WTC11 (cell line): ENCODE measurements around the gene ADAP1. TPM values are rescaled to one million over a fixed set of nuclear protein-coding genes. Genes with fewer than 3 reads are reported as not detected.

Experiments used
- ATAC-seq: fragments of 200-7000 bp; cut with Tn5 transposase; 2 replicates; pipeline ENCODE4 v1.10.0; 2021; ENCODE audit warnings: mild to moderate bottlenecking, moderate library complexity
- CTCF ChIA-PET: fragments of 300-600 bp; sonication (Branson Sonifier 250); formaldehyde crosslinking; loops from one replicate; lab custom pipeline; 2021; ENCODE audit warnings: antibody characterized with exemption; lab: Charles Lee
- POLR2A ChIA-PET: fragments of 350-600 bp; sonication (Branson Sonifier 250); formaldehyde crosslinking; loops from one replicate; lab custom pipeline; 2021; ENCODE audit warnings: antibody characterized with exemption; lab: Charles Lee
- DNase-seq: peaks from one replicate; pipeline ENCODE4 v3.0.0; 2021; ENCODE audit warnings: low spot score
- H3K27ac Mint-ChIP-seq: 2 replicates; pipeline ENCODE4 v1.8.0; 2021; ENCODE audit warnings: mixed read lengths
- H3K27me3 Mint-ChIP-seq: 2 replicates; pipeline ENCODE4 v1.8.0; 2021; ENCODE audit warnings: low read depth, mild to moderate bottlenecking, moderate library complexity, mixed read lengths
- H3K36me3 Mint-ChIP-seq: 2 replicates; pipeline ENCODE4 v1.8.0; 2021; ENCODE audit warnings: mixed read lengths
- H3K4me1 Mint-ChIP-seq: 2 replicates; pipeline ENCODE4 v1.8.0; 2022; ENCODE audit warnings: mixed read lengths
- H3K4me3 Mint-ChIP-seq: 2 replicates; pipeline ENCODE4 v1.8.0; 2021; ENCODE audit warnings: mild to moderate bottlenecking, moderate library complexity, mixed read lengths
- H3K9me3 Mint-ChIP-seq: 2 replicates; pipeline ENCODE4 v1.8.0; 2021; ENCODE audit warnings: mixed read lengths
- ELF4 ChIP-seq: sonication (generic); formaldehyde crosslinking; IDR thresholded peaks from 2 replicates; pipeline ENCODE4 v1.8.1; 2022; ENCODE audit warnings: low read depth, mild to moderate bottlenecking, moderate library complexity, missing genetic modification reagents
- ESRRA ChIP-seq: sonication (generic); formaldehyde crosslinking; IDR thresholded peaks from 2 replicates; pipeline ENCODE4 v1.8.1; 2022; ENCODE audit warnings: mild to moderate bottlenecking, missing genetic modification reagents, borderline replicate concordance
- NFE2L1 ChIP-seq: sonication (generic); formaldehyde crosslinking; IDR thresholded peaks from 2 replicates; pipeline ENCODE4 v1.8.1; 2023; ENCODE audit warnings: missing genetic modification reagents
- SMAD4 ChIP-seq: sonication (generic); formaldehyde crosslinking; IDR thresholded peaks from 2 replicates; pipeline ENCODE4 v1.8.0; 2022; ENCODE audit warnings: mild to moderate bottlenecking, missing genetic modification reagents
- SOX15 ChIP-seq: fragments of 250-450 bp; sonication (Bioruptor Pico); IDR thresholded peaks from 2 replicates; pipeline ENCODE4 v1.9.0; 2021; ENCODE audit warnings: mild to moderate bottlenecking
- TEAD4 ChIP-seq: sonication (generic); formaldehyde crosslinking; IDR thresholded peaks from 2 replicates; pipeline ENCODE4 v1.8.0; 2022; ENCODE audit warnings: mild to moderate bottlenecking, missing genetic modification reagents
- total RNA-seq: library from RNA; stranded (reverse); gene quantifications from 3 replicates; pipeline ENCODE4 v1.2.3, GENCODE V29; 2021
- TF ChIP-seq, protein P1 (sequence below): sonication (generic); formaldehyde crosslinking; IDR thresholded peaks from 2 replicates; pipeline ENCODE4 v1.8.1; 2023; ENCODE audit warnings: mild to moderate bottlenecking, missing genetic modification reagents, borderline replicate concordance
- TF ChIP-seq, protein P2 (sequence below): sonication (generic); formaldehyde crosslinking; IDR thresholded peaks from 2 replicates; pipeline ENCODE4 v1.8.0; 2023; ENCODE audit warnings: missing genetic modification reagents
- TF ChIP-seq, protein P3 (sequence below): sonication (generic); formaldehyde crosslinking; IDR thresholded peaks from 2 replicates; pipeline ENCODE4 v1.8.1; 2023; ENCODE audit warnings: mild to moderate bottlenecking, missing genetic modification reagents
- TF ChIP-seq, protein P4 (sequence below): fragments of 250-450 bp; sonication (Bioruptor Pico); IDR thresholded peaks from 2 replicates; pipeline ENCODE4 v1.9.0; 2021; ENCODE audit warnings: mild to moderate bottlenecking
- TF ChIP-seq, protein P5 (sequence below): sonication (generic); formaldehyde crosslinking; conservative IDR thresholded peaks from 2 replicates; pipeline ENCODE4 v1.8.1; 2023; ENCODE audit warnings: mild to moderate bottlenecking, low read depth, missing genetic modification reagents, moderate library complexity
- TF ChIP-seq, protein P6 (sequence below): sonication (generic); formaldehyde crosslinking; IDR thresholded peaks from 2 replicates; pipeline ENCODE4 v1.8.1; 2023; ENCODE audit warnings: mild to moderate bottlenecking, missing genetic modification reagents, moderate library complexity
- TF ChIP-seq, protein P7 (sequence below): sonication (generic); formaldehyde crosslinking; IDR thresholded peaks from 2 replicates; pipeline ENCODE4 v1.8.0; 2022; ENCODE audit warnings: mild to moderate bottlenecking, missing genetic modification reagents
- TF ChIP-seq, protein P8 (sequence below): fragments of 250-450 bp; sonication (Bioruptor Pico); IDR thresholded peaks from 2 replicates; pipeline ENCODE4 v2.1.2; 2022; ENCODE audit warnings: mild to moderate bottlenecking, moderate library complexity
- TF ChIP-seq, protein P9 (sequence below): sonication (generic); formaldehyde crosslinking; IDR thresholded peaks from 2 replicates; pipeline ENCODE4 v1.8.1; 2022; ENCODE audit warnings: mild to moderate bottlenecking, moderate library complexity, missing genetic modification reagents

ADAP1 gene
- total RNA-seq, 1 experiment from 2014 or later: 4.3 TPM

DNA sequence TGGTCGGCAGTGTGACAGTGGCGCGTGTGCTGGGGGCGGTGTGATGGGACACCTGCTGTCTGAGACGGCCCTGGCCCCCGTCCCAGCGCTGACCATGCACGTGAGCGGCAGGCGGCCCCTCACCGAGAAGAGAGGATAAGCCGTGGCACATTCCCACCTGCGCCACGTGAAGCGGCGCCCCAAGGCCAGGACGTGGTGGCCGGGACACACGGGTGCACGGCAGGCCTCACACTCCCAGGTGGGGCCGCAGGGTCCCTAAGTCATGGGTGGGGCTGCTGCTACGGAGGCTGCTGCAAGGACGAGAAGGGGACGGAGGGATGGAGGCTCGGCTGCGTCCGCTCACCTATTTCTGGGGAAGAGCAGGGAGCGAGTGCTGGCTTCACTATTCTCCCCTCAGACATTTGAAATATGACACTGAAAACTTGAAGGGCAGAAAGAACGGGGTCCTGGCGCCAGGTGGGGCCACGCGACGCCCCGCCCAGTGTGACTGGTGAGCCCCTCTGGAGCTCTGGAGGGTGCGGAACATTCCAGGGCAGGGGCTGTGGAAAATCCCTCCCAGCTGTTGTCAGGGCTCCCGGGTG lies 36.0 kb upstream of the ADAP1 start (continued):
- TF ChIP-seq ELF4 (CRISPR knock-in tag): no peak
- TF ChIP-seq, protein P1, sequence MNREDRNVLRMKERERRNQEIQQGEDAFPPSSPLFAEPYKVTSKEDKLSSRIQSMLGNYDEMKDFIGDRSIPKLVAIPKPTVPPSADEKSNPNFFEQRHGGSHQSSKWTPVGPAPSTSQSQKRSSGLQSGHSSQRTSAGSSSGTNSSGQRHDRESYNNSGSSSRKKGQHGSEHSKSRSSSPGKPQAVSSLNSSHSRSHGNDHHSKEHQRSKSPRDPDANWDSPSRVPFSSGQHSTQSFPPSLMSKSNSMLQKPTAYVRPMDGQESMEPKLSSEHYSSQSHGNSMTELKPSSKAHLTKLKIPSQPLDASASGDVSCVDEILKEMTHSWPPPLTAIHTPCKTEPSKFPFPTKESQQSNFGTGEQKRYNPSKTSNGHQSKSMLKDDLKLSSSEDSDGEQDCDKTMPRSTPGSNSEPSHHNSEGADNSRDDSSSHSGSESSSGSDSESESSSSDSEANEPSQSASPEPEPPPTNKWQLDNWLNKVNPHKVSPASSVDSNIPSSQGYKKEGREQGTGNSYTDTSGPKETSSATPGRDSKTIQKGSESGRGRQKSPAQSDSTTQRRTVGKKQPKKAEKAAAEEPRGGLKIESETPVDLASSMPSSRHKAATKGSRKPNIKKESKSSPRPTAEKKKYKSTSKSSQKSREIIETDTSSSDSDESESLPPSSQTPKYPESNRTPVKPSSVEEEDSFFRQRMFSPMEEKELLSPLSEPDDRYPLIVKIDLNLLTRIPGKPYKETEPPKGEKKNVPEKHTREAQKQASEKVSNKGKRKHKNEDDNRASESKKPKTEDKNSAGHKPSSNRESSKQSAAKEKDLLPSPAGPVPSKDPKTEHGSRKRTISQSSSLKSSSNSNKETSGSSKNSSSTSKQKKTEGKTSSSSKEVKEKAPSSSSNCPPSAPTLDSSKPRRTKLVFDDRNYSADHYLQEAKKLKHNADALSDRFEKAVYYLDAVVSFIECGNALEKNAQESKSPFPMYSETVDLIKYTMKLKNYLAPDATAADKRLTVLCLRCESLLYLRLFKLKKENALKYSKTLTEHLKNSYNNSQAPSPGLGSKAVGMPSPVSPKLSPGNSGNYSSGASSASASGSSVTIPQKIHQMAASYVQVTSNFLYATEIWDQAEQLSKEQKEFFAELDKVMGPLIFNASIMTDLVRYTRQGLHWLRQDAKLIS: no peak
- no peak for TF ChIP-seq NFE2L1 (CRISPR knock-in tag)
- no peak for TF ChIP-seq ESRRA (CRISPR knock-in tag)
- TF ChIP-seq, protein P2, sequence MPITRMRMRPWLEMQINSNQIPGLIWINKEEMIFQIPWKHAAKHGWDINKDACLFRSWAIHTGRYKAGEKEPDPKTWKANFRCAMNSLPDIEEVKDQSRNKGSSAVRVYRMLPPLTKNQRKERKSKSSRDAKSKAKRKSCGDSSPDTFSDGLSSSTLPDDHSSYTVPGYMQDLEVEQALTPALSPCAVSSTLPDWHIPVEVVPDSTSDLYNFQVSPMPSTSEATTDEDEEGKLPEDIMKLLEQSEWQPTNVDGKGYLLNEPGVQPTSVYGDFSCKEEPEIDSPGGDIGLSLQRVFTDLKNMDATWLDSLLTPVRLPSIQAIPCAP: no peak
- TF ChIP-seq, protein P3, sequence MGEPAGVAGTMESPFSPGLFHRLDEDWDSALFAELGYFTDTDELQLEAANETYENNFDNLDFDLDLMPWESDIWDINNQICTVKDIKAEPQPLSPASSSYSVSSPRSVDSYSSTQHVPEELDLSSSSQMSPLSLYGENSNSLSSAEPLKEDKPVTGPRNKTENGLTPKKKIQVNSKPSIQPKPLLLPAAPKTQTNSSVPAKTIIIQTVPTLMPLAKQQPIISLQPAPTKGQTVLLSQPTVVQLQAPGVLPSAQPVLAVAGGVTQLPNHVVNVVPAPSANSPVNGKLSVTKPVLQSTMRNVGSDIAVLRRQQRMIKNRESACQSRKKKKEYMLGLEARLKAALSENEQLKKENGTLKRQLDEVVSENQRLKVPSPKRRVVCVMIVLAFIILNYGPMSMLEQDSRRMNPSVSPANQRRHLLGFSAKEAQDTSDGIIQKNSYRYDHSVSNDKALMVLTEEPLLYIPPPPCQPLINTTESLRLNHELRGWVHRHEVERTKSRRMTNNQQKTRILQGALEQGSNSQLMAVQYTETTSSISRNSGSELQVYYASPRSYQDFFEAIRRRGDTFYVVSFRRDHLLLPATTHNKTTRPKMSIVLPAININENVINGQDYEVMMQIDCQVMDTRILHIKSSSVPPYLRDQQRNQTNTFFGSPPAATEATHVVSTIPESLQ (CRISPR knock-in tag): no peak
- no peak for TF ChIP-seq TEAD4 (CRISPR knock-in tag)
- TF ChIP-seq, all 79 proteins: peak for 0

DNA sequence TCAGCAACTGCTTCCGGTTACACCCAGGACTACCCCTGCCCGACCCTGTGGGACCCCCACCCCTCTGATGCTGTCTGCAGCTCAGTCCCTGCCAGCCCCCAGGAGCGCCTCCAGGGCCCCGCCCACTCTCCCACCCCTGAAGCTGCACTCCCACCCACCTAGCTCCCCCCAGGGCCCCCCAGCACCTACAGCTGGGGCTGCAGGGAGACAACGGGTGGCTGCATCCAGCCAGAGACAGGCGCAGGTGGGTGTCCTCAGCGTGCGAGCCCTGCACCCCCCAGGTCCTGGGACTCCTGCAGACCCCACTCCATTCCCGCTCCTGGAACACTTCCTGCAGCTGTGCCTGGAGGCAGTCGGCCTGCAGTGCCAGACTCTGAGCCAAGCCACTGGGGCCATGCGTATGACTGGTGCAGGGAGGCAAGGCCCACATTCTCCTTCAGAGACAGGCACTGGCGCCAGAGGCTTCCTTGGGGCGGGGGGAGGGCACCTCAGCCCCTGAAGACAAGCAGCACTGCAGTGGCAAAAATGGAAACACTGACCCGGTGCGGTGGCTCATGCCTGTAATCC lies 34.6 kb upstream of the ADAP1 start:
- H3K4me3 Mint-ChIP-seq: no peak overlapping the region
- ChIA-PET POLR2A (interaction anchor here (0.6 kb wide), 1 partner anchor 8 kb away, joined by 4 read pairs; no protein-coding TSS in a partner anchor), CTCF (interaction anchor here (0.8 to 1.6 kb wide), 7 partner anchors 8 to 196 kb away, joined by 3 to 5 read pairs (median 3); partner anchors contain the start of gene COX19)
- H3K36me3 Mint-ChIP-seq: no peaks in the 10 kb centered on the region
- H3K9me3 Mint-ChIP-seq: no peaks in the 10 kb centered on the region
- ATAC-seq: no peak
- no peak for DNase-seq
- H3K27me3 Mint-ChIP-seq: no peaks in the 10 kb centered on the region
- H3K4me1 Mint-ChIP-seq: no peaks in the 10 kb centered on the region
- no peak overlapping the region for H3K27ac Mint-ChIP-seq
- TF ChIP-seq, protein P4, sequence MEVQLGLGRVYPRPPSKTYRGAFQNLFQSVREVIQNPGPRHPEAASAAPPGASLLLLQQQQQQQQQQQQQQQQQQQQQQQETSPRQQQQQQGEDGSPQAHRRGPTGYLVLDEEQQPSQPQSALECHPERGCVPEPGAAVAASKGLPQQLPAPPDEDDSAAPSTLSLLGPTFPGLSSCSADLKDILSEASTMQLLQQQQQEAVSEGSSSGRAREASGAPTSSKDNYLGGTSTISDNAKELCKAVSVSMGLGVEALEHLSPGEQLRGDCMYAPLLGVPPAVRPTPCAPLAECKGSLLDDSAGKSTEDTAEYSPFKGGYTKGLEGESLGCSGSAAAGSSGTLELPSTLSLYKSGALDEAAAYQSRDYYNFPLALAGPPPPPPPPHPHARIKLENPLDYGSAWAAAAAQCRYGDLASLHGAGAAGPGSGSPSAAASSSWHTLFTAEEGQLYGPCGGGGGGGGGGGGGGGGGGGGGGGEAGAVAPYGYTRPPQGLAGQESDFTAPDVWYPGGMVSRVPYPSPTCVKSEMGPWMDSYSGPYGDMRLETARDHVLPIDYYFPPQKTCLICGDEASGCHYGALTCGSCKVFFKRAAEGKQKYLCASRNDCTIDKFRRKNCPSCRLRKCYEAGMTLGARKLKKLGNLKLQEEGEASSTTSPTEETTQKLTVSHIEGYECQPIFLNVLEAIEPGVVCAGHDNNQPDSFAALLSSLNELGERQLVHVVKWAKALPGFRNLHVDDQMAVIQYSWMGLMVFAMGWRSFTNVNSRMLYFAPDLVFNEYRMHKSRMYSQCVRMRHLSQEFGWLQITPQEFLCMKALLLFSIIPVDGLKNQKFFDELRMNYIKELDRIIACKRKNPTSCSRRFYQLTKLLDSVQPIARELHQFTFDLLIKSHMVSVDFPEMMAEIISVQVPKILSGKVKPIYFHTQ: no peak
- TF ChIP-seq, protein P5, sequence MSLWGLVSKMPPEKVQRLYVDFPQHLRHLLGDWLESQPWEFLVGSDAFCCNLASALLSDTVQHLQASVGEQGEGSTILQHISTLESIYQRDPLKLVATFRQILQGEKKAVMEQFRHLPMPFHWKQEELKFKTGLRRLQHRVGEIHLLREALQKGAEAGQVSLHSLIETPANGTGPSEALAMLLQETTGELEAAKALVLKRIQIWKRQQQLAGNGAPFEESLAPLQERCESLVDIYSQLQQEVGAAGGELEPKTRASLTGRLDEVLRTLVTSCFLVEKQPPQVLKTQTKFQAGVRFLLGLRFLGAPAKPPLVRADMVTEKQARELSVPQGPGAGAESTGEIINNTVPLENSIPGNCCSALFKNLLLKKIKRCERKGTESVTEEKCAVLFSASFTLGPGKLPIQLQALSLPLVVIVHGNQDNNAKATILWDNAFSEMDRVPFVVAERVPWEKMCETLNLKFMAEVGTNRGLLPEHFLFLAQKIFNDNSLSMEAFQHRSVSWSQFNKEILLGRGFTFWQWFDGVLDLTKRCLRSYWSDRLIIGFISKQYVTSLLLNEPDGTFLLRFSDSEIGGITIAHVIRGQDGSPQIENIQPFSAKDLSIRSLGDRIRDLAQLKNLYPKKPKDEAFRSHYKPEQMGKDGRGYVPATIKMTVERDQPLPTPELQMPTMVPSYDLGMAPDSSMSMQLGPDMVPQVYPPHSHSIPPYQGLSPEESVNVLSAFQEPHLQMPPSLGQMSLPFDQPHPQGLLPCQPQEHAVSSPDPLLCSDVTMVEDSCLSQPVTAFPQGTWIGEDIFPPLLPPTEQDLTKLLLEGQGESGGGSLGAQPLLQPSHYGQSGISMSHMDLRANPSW: no peak
- TF ChIP-seq, protein P2: no peak
- TF ChIP-seq, protein P6, sequence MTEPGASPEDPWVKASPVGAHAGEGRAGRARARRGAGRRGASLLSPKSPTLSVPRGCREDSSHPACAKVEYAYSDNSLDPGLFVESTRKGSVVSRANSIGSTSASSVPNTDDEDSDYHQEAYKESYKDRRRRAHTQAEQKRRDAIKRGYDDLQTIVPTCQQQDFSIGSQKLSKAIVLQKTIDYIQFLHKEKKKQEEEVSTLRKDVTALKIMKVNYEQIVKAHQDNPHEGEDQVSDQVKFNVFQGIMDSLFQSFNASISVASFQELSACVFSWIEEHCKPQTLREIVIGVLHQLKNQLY (CRISPR knock-in tag): no peak
- TF ChIP-seq, protein P7, sequence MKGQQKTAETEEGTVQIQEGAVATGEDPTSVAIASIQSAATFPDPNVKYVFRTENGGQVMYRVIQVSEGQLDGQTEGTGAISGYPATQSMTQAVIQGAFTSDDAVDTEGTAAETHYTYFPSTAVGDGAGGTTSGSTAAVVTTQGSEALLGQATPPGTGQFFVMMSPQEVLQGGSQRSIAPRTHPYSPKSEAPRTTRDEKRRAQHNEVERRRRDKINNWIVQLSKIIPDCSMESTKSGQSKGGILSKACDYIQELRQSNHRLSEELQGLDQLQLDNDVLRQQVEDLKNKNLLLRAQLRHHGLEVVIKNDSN (CRISPR knock-in tag): no peak
- TF ChIP-seq SMAD4 (CRISPR knock-in tag) (no peak), SOX15 (no peak)
- TF ChIP-seq, protein P8, sequence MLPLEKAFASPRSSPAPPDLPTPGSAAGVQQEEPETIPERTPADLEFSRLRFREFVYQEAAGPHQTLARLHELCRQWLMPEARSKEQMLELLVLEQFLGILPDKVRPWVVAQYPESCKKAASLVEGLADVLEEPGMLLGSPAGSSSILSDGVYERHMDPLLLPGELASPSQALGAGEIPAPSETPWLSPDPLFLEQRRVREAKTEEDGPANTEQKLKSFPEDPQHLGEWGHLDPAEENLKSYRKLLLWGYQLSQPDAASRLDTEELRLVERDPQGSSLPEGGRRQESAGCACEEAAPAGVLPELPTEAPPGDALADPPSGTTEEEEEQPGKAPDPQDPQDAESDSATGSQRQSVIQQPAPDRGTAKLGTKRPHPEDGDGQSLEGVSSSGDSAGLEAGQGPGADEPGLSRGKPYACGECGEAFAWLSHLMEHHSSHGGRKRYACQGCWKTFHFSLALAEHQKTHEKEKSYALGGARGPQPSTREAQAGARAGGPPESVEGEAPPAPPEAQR (CRISPR knock-in tag): no peak
- TF ChIP-seq, protein P9, sequence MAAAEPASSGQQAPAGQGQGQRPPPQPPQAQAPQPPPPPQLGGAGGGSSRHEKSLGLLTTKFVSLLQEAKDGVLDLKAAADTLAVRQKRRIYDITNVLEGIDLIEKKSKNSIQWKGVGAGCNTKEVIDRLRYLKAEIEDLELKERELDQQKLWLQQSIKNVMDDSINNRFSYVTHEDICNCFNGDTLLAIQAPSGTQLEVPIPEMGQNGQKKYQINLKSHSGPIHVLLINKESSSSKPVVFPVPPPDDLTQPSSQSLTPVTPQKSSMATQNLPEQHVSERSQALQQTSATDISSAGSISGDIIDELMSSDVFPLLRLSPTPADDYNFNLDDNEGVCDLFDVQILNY (CRISPR knock-in tag): no peak
